GM23338 (cell line): ENCODE results near the gene CDC27. TPM values are rescaled to one million over a fixed set of nuclear protein-coding genes. Genes with fewer than 3 reads are reported as not detected.

Experiments used
- ATAC-seq: fragments of 200-7000 bp; cut with Tn5 transposase; 3 replicates; pipeline ENCODE4 v1.9.1; 2020
- DNase-seq: peaks from one replicate; pipeline ENCODE4 v3.0.0-alpha.2; 2015; ENCODE audit warnings: low spot score
- H2AFZ ChIP-seq: fragments of 200-600 bp; sonication (generic); 2 replicates; pipeline ENCODE4 v1.8.0; 2016; ENCODE audit warnings: antibody characterized with exemption, mild to moderate bottlenecking, moderate library complexity
- H3F3A ChIP-seq: fragments of 200-600 bp; sonication (generic); replicated peaks from 2 replicates; pipeline ENCODE4 v1.8.0; 2017; ENCODE audit warnings: antibody characterized with exemption, mixed run types, low read depth
- H3K27ac ChIP-seq: fragments of 200-600 bp; sonication (generic); 2 replicates; pipeline ENCODE4 v1.6.1; 2016; ENCODE audit warnings: low read depth
- H3K27me3 ChIP-seq: fragments of 200-600 bp; sonication (generic); 2 replicates; pipeline ENCODE4 v1.8.0; 2016; ENCODE audit warnings: mild to moderate bottlenecking, mixed run types, moderate library complexity; ENCODE audit not compliant: insufficient read depth
- H3K36me3 ChIP-seq: fragments of 200-600 bp; sonication (generic); 2 replicates; pipeline ENCODE4 v1.8.0; 2016; ENCODE audit warnings: mild to moderate bottlenecking; ENCODE audit not compliant: insufficient read depth
- H3K4me1 ChIP-seq: fragments of 200-600 bp; sonication (generic); 2 replicates; pipeline ENCODE4 v1.8.0; 2016; ENCODE audit warnings: mild to moderate bottlenecking, moderate library complexity; ENCODE audit not compliant: insufficient read depth
- H3K4me2 ChIP-seq: fragments of 200-600 bp; sonication (generic); 2 replicates; pipeline ENCODE4 v1.7.1; 2017; ENCODE audit warnings: mixed run types
- H3K4me3 ChIP-seq: fragments of 200-600 bp; sonication (generic); 2 replicates; pipeline ENCODE4 v1.6.1; 2016; ENCODE audit warnings: mixed run types
- H3K79me2 ChIP-seq: fragments of 200-600 bp; sonication (generic); replicated peaks from 2 replicates; pipeline ENCODE4 v1.8.0; 2017; ENCODE audit warnings: mild to moderate bottlenecking; ENCODE audit not compliant: insufficient read depth
- H3K9me2 ChIP-seq: fragments of 200-600 bp; sonication (generic); 2 replicates; pipeline ENCODE4 v1.8.0; 2017; ENCODE audit not compliant: insufficient read depth
- H4K20me1 ChIP-seq: fragments of 200-600 bp; sonication (generic); replicated peaks from 2 replicates; pipeline ENCODE4 v1.8.0; 2017; ENCODE audit warnings: mild to moderate bottlenecking; ENCODE audit not compliant: insufficient read depth
- H3K27ac Mint-ChIP-seq: 2 replicates; pipeline ENCODE4 v1.8.0; 2020; ENCODE audit warnings: inconsistent platforms, mild to moderate bottlenecking, moderate library complexity, mixed read lengths
- H3K27me3 Mint-ChIP-seq: 3 replicates; pipeline ENCODE4 v1.8.0; 2022; ENCODE audit warnings: low read depth, mild to moderate bottlenecking, moderate library complexity, mixed read lengths, inconsistent platforms; ENCODE audit not compliant: insufficient read depth, poor library complexity
- H3K36me3 Mint-ChIP-seq: 3 replicates; pipeline ENCODE4 v1.8.0; 2021; ENCODE audit warnings: low read depth, mild to moderate bottlenecking, inconsistent platforms, moderate library complexity, mixed read lengths
- H3K4me1 Mint-ChIP-seq: 3 replicates; pipeline ENCODE4 v1.8.0; 2020; ENCODE audit warnings: mild to moderate bottlenecking, inconsistent platforms, mixed read lengths
- H3K4me3 Mint-ChIP-seq: 3 replicates; pipeline ENCODE4 v1.8.0; 2021; ENCODE audit warnings: moderate library complexity, mild to moderate bottlenecking, inconsistent platforms, mixed read lengths
- H3K9me3 Mint-ChIP-seq: 3 replicates; pipeline ENCODE4 v1.8.0; 2020; ENCODE audit warnings: moderate library complexity, mild to moderate bottlenecking, inconsistent platforms, mixed read lengths
- CTCF ChIP-seq, 2 experiments: fragments of 200-600 bp in 1 of 2; sonication (generic) in 1 of 2; conservative IDR thresholded peaks; 2 replicates each; pipeline versions ENCODE4 v1.5.1 to v1.6.1; 2016 to 2017; ENCODE audit warnings: antibody characterized with exemption in 2 of 2, low read depth in 2 of 2, mild to moderate bottlenecking in 2 of 2, moderate library complexity in 1 of 2
- ETS1 ChIP-seq: IDR thresholded peaks from 2 replicates; pipeline ENCODE4 v1.6.1; 2016; ENCODE audit warnings: antibody characterized with exemption
- EZH2 ChIP-seq: fragments of 200-600 bp; sonication (generic); IDR thresholded peaks from one replicate; pipeline ENCODE4 v1.8.0; 2017; ENCODE audit warnings: antibody characterized with exemption, mild to moderate bottlenecking, low read depth; ENCODE audit not compliant: unreplicated experiment
- JUNB ChIP-seq: IDR thresholded peaks from one replicate; pipeline ENCODE4 v1.6.1; 2016; ENCODE audit warnings: antibody characterized with exemption; ENCODE audit not compliant: unreplicated experiment
- NANOG ChIP-seq: IDR thresholded peaks from 2 replicates; pipeline ENCODE4 v1.6.1; 2016; ENCODE audit warnings: antibody characterized with exemption, borderline replicate concordance
- POLR2AphosphoS5 ChIP-seq: IDR thresholded peaks from 2 replicates; pipeline ENCODE4 v1.6.1; 2016; ENCODE audit warnings: antibody characterized with exemption, low read depth
- REST ChIP-seq: IDR thresholded peaks from one replicate; pipeline ENCODE4 v1.6.1; 2018; ENCODE audit warnings: antibody characterized with exemption; ENCODE audit not compliant: unreplicated experiment
- STAT1 ChIP-seq: IDR thresholded peaks from one replicate; pipeline ENCODE4 v1.6.1; 2016; ENCODE audit warnings: antibody characterized with exemption; ENCODE audit not compliant: unreplicated experiment
- ZNF114 ChIP-seq: fragments of 250-450 bp; sonication (Bioruptor Pico); IDR thresholded peaks from 2 replicates; pipeline ENCODE4 v1.5.0; 2020; ENCODE audit warnings: mild to moderate bottlenecking, moderate library complexity
- ZNF331 ChIP-seq: fragments of 250-450 bp; sonication (Bioruptor Pico); IDR thresholded peaks from 2 replicates; pipeline ENCODE4 v1.5.0; 2020; ENCODE audit warnings: low read depth, mild to moderate bottlenecking, moderate library complexity
- polyA plus RNA-seq: library from polyadenylated mRNA; unstranded; fragments of >200 nt; fragmentation: Nextera tagmentation; extraction: Ambion mirVana; gene quantifications from 2 replicates; pipeline ENCODE4 v1.2.1, GENCODE V29; 2016
- total RNA-seq: library from RNA; depleted of rRNA; stranded (reverse); fragments of >200 nt; shearing (Covaris generic); gene quantifications from 2 replicates; pipeline ENCODE4 v1.2.3, GENCODE V29; 2014

Gene CDC27
- total and polyA plus RNA-seq, 2 experiments from 2014 or later: 49.7 to 85.5 TPM

GRCh38 chr17:47232465-47232864 is 43.4 kb upstream of the CDC27 start (continued):
- TF ChIP-seq REST (no peak), ZNF331 (CRISPR knock-in tag) (no peak), POLR2AphosphoS5 (no peak)

- Histone ChIP-seq H3K4me1 (peaks cover 4% of the 10 kb centered on the region; the same call in 1 of the 2 replicates), H3K79me2 (no peaks in the 10 kb centered on the region), H3K9me2 (no peaks in the 10 kb centered on the region), H3K4me3 (no peak overlapping the region), H2AFZ (no peak overlapping the region), H3K36me3 (no peaks in the 10 kb centered on the region), H3F3A (no peaks in the 10 kb centered on the region), H3K27ac (no peak overlapping the region), H4K20me1 (no peaks in the 10 kb centered on the region), H3K4me2 (no peak overlapping the region), H3K27me3 (peaks cover 6% of the 10 kb centered on the region)
- TF ChIP-seq CTCF (conservative IDR thresholded peaks at IDR 0.05; ENCODE audit: low read depth in 2 of 2): no peak
- ATAC-seq (no peak), DNase-seq (no peak)
- Mint-ChIP-seq H3K27me3 (peaks cover 17% of the 10 kb centered on the region), H3K9me3 (peaks cover 1% of the 10 kb centered on the region; the same call in 2 of the 3 replicates), H3K27ac (no peak overlapping the region), H3K4me1 (peaks cover 10% of the 10 kb centered on the region), H3K4me3 (no peak overlapping the region), H3K36me3 (no peaks in the 10 kb centered on the region)
Measured at GRCh38 chr17:47231866-47232265, 42.8 kb upstream of the CDC27 start.

- Histone ChIP-seq H2AFZ (no peak overlapping the region), H4K20me1 (no peaks in the 10 kb centered on the region), H3F3A (no peaks in the 10 kb centered on the region), H3K4me1 (peaks cover 4% of the 10 kb centered on the region; the same call in 1 of the 2 replicates), H3K9me2 (no peaks in the 10 kb centered on the region), H3K4me3 (no peak overlapping the region), H3K27me3 (peaks cover 6% of the 10 kb centered on the region), H3K36me3 (no peaks in the 10 kb centered on the region), H3K27ac (no peak overlapping the region), H3K4me2 (no peak overlapping the region), H3K79me2 (no peaks in the 10 kb centered on the region)
- Mint-ChIP-seq H3K27me3 (peaks cover 17% of the 10 kb centered on the region), H3K36me3 (no peaks in the 10 kb centered on the region), H3K4me3 (no peak overlapping the region), H3K27ac (no peak overlapping the region), H3K4me1 (peaks cover 10% of the 10 kb centered on the region), H3K9me3 (no peaks in the 10 kb centered on the region; the same call in 2 of the 3 replicates)
- no peak for ATAC-seq
- no peak for DNase-seq
- TF ChIP-seq CTCF (conservative IDR thresholded peaks at IDR 0.05; ENCODE audit: low read depth in 2 of 2) (no peak), STAT1 (no peak), ZNF114 (CRISPR knock-in tag) (no peak), ZNF331 (CRISPR knock-in tag) (no peak), POLR2AphosphoS5 (no peak), EZH2 (no peak), ETS1 (no peak), REST (no peak), JUNB (no peak), NANOG (no peak)
Measured at GRCh38 chr17:47231334-47231733, 42.2 kb upstream of the CDC27 start.
